Astrocyte (in vitro differentiated cells and primary cell): ENCODE results near the gene MICAL1. TPM values are rescaled to one million over a fixed set of nuclear protein-coding genes. Genes with fewer than 3 reads are reported as not detected.

Experiments
- DNase-seq: peaks from one replicate; pipeline ENCODE4 v3.0.0-alpha.2; 2010; ENCODE audit warnings: low read depth
- FAIRE-seq: peaks from 2 replicates; lab custom pipeline; 2011; peaks lifted over from hg19 to GRCh38; lab: Jason Lieb, UNC
- H2AFZ ChIP-seq: 2 replicates; pipeline ENCODE4 v1.6.0; 2012; ENCODE audit warnings: low read depth, low read length, inconsistent platforms
- H3K27ac ChIP-seq: 2 replicates; pipeline ENCODE4 v1.5.1; 2011; ENCODE audit warnings: low read depth, low read length, inconsistent platforms
- H3K27me3 ChIP-seq: 2 replicates; pipeline ENCODE4 v1.6.0; 2011; ENCODE audit warnings: low read length, inconsistent platforms; ENCODE audit not compliant: insufficient read depth
- H3K36me3 ChIP-seq: 2 replicates; pipeline ENCODE4 v1.5.1; 2011; ENCODE audit warnings: low read length, inconsistent platforms; ENCODE audit not compliant: insufficient read depth
- H3K4me1 ChIP-seq: 2 replicates; pipeline ENCODE4 v1.5.1; 2011; ENCODE audit warnings: low read length, inconsistent platforms; ENCODE audit not compliant: insufficient read depth
- H3K4me2 ChIP-seq: 2 replicates; pipeline ENCODE4 v1.6.0; 2012; ENCODE audit warnings: low read length, inconsistent platforms
- H3K4me3 ChIP-seq: 2 replicates; pipeline ENCODE4 v1.5.1; 2011; ENCODE audit warnings: low read depth, mild to moderate bottlenecking, low read length, inconsistent platforms; ENCODE audit not compliant: insufficient read depth
- H3K79me2 ChIP-seq: 2 replicates; pipeline ENCODE4 v1.6.0; 2012; ENCODE audit warnings: mild to moderate bottlenecking, low read length, inconsistent platforms; ENCODE audit not compliant: insufficient read depth
- H3K9ac ChIP-seq: 2 replicates; pipeline ENCODE4 v1.6.0; 2012; ENCODE audit warnings: mild to moderate bottlenecking, low read length, inconsistent platforms
- H3K9me3 ChIP-seq: 2 replicates; pipeline ENCODE4 v1.5.1; 2012; ENCODE audit warnings: low read depth, mild to moderate bottlenecking, low read length, inconsistent platforms; ENCODE audit not compliant: insufficient read depth
- H4K20me1 ChIP-seq: 2 replicates; pipeline ENCODE4 v1.6.0; 2012; ENCODE audit warnings: low read length, inconsistent platforms; ENCODE audit not compliant: insufficient read depth
- H3K27ac Mint-ChIP-seq: one replicate; pipeline ENCODE4 v1.8.0; 2021; ENCODE audit warnings: mild to moderate bottlenecking, mixed read lengths; ENCODE audit not compliant: unreplicated experiment
- H3K27me3 Mint-ChIP-seq: one replicate; pipeline ENCODE4 v1.8.0; 2021; ENCODE audit warnings: low read depth, mixed read lengths; ENCODE audit not compliant: unreplicated experiment
- H3K36me3 Mint-ChIP-seq: one replicate; pipeline ENCODE4 v1.8.0; 2021; ENCODE audit warnings: low read depth, mixed read lengths; ENCODE audit not compliant: unreplicated experiment
- H3K4me1 Mint-ChIP-seq: one replicate; pipeline ENCODE4 v1.8.0; 2021; ENCODE audit warnings: low read depth, mixed read lengths; ENCODE audit not compliant: unreplicated experiment
- H3K4me3 Mint-ChIP-seq: one replicate; pipeline ENCODE4 v1.8.0; 2021; ENCODE audit warnings: mild to moderate bottlenecking, moderate library complexity, mixed read lengths; ENCODE audit not compliant: unreplicated experiment
- H3K9me3 Mint-ChIP-seq: one replicate; pipeline ENCODE4 v1.8.0; 2021; ENCODE audit warnings: mild to moderate bottlenecking, mixed read lengths; ENCODE audit not compliant: unreplicated experiment
- EZH2 ChIP-seq: IDR thresholded peaks from 2 replicates; pipeline ENCODE4 v1.6.1; 2012; ENCODE audit warnings: mild to moderate bottlenecking, low read length, inconsistent platforms; ENCODE audit not compliant: insufficient read depth
- total RNA-seq: library from RNA; stranded (reverse); gene quantifications from 2 replicates; pipeline ENCODE4 v1.2.1, GENCODE V29; 2021
- TF ChIP-seq, protein P1 (sequence below): IDR thresholded peaks from 2 replicates; pipeline ENCODE4 v1.5.1; 2011; ENCODE audit warnings: low read depth, mild to moderate bottlenecking, inconsistent platforms, low read length, moderate library complexity; ENCODE audit not compliant: insufficient read depth

Gene MICAL1
- total RNA-seq, 1 donor from 2014 or later, result 57.2 TPM

DNA sequence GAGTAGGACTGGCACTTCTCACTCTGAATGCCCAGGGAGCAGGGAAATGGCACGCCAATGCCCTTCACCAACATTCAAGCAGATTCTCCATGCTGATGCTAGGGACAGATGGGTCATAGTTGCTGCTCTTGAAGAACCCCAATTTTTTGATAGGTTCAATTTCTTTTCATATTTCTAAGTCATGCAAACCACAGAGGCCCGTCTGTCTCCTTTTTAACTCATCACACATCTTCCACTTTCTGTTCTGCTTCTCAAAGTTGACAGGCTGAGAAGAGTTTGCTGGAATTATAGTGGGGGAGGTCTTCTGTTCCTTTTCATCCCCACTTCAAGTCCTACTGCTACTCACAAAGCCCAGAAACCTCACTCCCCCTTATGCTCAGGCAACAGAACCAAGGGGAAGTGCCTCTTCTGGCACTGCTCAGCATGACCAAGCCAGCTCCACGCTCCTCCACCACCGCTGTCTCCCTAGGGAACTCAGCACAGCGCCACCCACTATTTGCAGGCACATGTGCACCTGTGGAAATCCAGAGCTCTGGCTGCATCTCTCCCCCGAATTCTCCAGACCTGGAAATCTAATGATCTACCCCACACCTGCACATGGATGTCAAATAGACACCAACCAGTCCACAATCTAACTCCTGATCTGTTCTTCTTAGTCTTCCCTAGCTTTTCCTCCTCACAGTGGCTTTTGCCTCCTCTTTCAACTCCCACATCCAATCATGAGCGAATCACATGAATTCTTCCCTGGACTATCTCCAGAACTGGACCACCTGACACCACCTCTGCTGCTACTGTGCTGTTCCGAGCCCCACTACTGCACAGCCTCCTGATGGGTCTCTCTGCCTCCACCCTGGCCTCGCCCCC is 16.8 kb upstream of the MICAL1 start:
- Mint-ChIP-seq H3K27ac (no peak overlapping the region), H3K27me3 (no peaks in the 10 kb centered on the region)

DNA sequence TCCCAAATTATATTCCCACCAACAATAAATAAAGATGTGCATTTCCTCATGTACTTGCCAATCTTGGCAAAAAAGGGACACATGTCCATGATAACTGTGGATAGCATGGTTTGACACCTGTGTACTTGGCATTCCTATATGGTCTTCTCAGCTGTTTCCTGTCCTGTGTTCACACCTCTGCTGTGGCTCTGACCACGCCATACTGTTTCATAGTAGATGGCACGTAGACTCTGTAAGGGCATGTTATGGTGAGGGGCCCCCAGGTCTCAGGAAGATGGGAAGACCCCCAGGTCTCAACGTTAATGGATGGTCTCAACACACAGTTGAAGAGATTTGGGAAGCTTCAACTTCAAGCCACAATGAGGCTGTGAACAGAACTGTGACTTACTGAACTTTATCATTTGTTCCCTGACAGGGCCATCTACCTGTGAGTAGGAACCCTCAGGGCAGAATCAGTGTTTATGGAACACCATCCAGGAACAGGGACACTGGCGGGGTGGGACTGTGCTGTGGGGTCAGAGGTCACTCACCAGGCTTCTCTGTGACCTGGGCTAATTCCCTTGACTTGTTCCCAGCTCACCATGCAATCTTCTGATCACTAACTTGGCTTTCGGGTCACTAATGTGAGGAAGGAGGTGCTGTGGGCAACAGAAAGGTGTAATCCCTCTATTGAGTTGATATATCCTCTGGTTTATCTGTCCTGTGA is 15.7 kb upstream of the MICAL1 start:
- H3K9me3 ChIP-seq, result no peaks in the 10 kb centered on the region
- H4K20me1 ChIP-seq, result peaks cover 20% of the 10 kb centered on the region
- H3K36me3 ChIP-seq, result peaks cover 38% of the 10 kb centered on the region
- H3K27me3 ChIP-seq, result no peaks in the 10 kb centered on the region
- peaks cover 18% of the 10 kb centered on the region for H3K36me3 Mint-ChIP-seq
- no peaks in the 10 kb centered on the region for H3K4me1 ChIP-seq
- no peaks in the 10 kb centered on the region for H3K27me3 Mint-ChIP-seq
- no peak overlapping the region for H3K4me2 ChIP-seq
- no peaks in the 10 kb centered on the region for H3K9me3 Mint-ChIP-seq
- TF ChIP-seq, protein P1, sequence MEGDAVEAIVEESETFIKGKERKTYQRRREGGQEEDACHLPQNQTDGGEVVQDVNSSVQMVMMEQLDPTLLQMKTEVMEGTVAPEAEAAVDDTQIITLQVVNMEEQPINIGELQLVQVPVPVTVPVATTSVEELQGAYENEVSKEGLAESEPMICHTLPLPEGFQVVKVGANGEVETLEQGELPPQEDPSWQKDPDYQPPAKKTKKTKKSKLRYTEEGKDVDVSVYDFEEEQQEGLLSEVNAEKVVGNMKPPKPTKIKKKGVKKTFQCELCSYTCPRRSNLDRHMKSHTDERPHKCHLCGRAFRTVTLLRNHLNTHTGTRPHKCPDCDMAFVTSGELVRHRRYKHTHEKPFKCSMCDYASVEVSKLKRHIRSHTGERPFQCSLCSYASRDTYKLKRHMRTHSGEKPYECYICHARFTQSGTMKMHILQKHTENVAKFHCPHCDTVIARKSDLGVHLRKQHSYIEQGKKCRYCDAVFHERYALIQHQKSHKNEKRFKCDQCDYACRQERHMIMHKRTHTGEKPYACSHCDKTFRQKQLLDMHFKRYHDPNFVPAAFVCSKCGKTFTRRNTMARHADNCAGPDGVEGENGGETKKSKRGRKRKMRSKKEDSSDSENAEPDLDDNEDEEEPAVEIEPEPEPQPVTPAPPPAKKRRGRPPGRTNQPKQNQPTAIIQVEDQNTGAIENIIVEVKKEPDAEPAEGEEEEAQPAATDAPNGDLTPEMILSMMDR, result no peak
- TF ChIP-seq EZH2, result no peak
- H3K27ac ChIP-seq, result no peak overlapping the region
- H3K4me3 Mint-ChIP-seq, result no peak overlapping the region
- no peak overlapping the region for H3K9ac ChIP-seq
- peaks cover 4% of the 10 kb centered on the region for H3K79me2 ChIP-seq
- no peak overlapping the region for H3K27ac Mint-ChIP-seq
- no peak overlapping the region for H3K4me3 ChIP-seq
- H3K4me1 Mint-ChIP-seq, result no peaks in the 10 kb centered on the region
- no peak overlapping the region for H2AFZ ChIP-seq
- no peak for FAIRE-seq
- DNase-seq, result no peak

More for the DNA sequence above, 16.8 kb upstream of the MICAL1 start:
- H3K4me1 Mint-ChIP-seq, result no peaks in the 10 kb centered on the region
- no peak overlapping the region for H3K4me3 Mint-ChIP-seq
- TF ChIP-seq, protein P1, result no peak
- no peak for TF ChIP-seq EZH2
- DNase-seq (no peak), FAIRE-seq (no peak)
- no peak overlapping the region for H3K27ac ChIP-seq
- H4K20me1 ChIP-seq, result peaks cover 28% of the 10 kb centered on the region
- H3K9me3 ChIP-seq, result no peaks in the 10 kb centered on the region
- H3K27me3 ChIP-seq, result no peaks in the 10 kb centered on the region
- no peaks in the 10 kb centered on the region for H3K9me3 Mint-ChIP-seq
- no peak overlapping the region for H3K4me3 ChIP-seq
- H3K4me1 ChIP-seq, result no peaks in the 10 kb centered on the region
- no peak overlapping the region for H3K4me2 ChIP-seq
- no peak overlapping the region for H2AFZ ChIP-seq
- H3K36me3 ChIP-seq, result peaks cover 35% of the 10 kb centered on the region
- H3K36me3 Mint-ChIP-seq, result peaks cover 18% of the 10 kb centered on the region
- H3K79me2 ChIP-seq, result peaks cover 15% of the 10 kb centered on the region
- H3K9ac ChIP-seq, result no peak overlapping the region
